Measurements from ENCODE around the gene OTULIN.

- TF ChIP-seq, protein P1, sequence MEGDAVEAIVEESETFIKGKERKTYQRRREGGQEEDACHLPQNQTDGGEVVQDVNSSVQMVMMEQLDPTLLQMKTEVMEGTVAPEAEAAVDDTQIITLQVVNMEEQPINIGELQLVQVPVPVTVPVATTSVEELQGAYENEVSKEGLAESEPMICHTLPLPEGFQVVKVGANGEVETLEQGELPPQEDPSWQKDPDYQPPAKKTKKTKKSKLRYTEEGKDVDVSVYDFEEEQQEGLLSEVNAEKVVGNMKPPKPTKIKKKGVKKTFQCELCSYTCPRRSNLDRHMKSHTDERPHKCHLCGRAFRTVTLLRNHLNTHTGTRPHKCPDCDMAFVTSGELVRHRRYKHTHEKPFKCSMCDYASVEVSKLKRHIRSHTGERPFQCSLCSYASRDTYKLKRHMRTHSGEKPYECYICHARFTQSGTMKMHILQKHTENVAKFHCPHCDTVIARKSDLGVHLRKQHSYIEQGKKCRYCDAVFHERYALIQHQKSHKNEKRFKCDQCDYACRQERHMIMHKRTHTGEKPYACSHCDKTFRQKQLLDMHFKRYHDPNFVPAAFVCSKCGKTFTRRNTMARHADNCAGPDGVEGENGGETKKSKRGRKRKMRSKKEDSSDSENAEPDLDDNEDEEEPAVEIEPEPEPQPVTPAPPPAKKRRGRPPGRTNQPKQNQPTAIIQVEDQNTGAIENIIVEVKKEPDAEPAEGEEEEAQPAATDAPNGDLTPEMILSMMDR (IDR thresholded peaks at IDR 0.05; ENCODE audit: borderline replicate concordance, extremely low read depth, low read length, poor library complexity, severe bottlenecking), result no peak
- no peak for TF ChIP-seq EZH2 (IDR thresholded peaks at IDR 0.05; ENCODE audit: borderline replicate concordance, low read depth, low read length, severe bottlenecking)
These were observed 36.2 kb upstream of the OTULIN start for GRCh38 chr5:14628346-14628745.

Data from DND-41 (cell line).